ENCODE measurements around the gene FGF3.

Gene FGF3

DNA sequence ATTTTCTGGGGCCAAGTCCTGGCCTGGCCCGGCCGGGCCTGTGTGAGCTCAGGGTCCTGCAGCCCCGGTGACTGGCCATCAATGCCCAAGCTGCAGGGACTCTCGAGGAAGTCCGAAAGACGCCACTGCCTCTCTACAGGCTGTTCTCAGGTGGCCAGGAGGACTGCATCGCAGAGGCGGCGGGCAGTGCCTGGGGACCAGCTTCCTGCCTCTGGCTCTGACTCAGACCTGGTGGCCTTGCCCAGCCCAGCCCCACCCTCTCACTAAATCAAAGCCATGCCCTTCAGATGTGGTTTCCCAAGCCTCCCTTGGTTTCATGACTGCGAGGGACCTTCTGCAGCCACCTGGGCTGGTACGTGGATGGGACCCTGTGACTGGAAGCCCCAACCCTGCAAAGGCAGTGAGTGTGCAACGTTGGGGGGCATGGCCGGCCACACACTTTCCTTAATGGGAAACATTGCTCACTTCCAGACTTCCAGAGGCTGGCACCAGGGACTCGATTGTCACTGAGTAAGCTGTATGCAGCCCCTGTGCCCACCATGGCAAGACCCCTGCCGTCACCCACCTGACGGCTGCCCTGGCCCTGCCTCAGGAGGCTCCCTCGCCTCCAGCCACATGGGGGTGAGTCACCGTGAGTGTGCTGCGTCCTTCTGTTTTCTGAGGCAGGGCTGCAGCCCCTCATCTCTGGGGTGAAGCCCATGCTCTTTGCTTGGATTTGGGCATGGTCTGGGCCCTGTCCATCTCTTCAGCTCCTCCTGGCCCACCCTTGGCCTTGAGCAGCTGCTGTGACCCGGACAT, 6.0 kb upstream of the FGF3 start:
- DNase-seq (ENCODE audit: low spot score) = peak; percentile 35

DNA sequence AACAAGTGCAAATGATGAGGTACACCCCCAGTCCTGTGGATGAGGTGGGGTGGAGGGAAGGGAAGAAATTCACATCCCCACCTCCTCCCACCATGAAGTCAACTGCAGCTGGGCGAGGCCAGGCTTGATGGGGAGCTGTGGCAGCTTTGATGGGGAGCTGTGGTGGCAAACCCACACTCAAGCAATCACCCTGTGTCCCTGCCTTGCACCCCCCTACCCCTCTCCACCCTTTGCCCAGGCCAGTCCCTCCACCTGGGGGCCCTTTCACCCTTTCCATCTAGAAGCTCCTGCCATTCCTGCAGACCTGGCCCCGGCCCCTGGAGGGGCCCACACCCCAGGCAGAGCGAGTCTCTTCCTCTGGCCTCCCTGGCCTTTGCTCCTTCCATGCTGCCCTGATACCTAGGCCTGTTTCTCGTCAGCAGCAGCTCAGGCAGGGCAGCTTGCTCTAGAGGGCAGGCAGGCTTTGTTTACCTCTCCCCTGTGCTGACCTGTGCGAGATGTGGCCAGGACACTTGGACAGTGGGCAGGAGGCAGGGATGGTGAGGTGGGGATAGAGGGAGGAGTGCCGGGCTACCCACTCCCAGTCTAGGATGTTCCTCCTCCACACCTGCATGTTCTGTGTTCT, 4.5 kb upstream of the FGF3 start:
- DNase-seq (ENCODE audit: low spot score) = no peak

DNA sequence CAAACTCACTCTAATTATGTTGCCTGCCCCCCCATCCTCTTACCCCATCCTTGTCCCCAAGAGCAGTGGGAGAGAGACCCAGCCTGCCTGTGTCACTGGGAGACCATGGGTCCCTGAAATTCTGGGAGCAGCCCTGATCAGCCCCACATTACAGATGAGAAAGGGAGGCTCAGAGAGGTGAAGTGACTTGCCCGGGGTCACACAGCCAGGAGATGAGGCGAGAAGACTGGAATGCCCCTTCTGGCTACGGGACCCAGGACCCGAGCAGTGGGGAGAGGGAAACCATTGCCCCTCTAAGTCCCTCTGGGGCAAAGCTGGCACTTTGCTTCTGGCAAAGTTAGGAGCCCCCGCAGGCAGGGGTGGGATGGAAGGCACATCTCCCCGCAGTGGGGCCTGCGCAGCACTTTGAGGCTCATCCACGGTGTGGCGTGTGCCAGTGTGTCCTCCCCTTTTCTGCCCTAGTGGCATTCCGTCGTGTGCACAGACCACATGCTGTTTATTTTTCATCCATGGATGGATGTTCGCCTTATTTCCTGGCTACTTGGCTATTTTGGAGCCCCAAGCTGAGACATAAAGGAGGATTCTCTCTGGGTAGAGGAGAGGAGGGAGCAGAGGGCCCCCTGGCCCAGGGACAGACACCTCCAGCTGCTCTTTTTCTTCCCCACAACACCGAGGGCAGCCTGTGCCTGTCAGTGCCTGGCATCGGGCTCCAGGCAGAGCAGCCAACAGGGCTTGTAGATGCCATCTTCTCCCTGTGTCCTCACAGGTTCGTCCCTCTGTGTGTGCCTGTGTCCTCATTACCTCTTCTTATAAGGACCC, 3.7 kb upstream of the FGF3 start:
- no peak for DNase-seq (ENCODE audit: low spot score)

DNA sequence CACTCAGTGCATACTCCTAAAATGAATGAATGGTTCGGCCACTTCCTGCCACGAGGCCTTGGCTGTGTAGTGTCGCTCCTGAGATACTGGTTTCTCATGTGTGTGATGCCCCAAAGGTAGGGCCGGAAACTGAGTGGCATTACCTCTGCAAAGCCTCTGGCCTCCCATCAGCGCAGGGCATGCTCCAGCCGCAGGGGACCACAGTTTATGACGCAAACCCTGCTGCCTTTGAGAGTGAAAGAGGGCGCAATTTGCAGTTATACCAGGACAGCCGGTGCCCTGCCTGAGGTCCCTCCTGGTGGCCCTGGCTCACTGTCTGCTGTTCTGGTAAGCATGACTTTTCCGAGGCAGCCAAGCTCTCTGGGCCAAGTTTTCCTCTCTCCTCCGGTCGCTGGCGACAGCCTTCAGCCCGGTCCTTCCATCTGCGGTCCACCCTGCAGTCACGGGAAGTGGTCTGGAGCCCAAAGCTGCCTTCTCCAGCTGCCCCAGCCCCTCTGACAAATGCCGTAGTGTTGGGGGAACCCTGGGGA, 2.4 kb upstream of the FGF3 start:
- DNase-seq (ENCODE audit: low spot score) = no peak

DNA sequence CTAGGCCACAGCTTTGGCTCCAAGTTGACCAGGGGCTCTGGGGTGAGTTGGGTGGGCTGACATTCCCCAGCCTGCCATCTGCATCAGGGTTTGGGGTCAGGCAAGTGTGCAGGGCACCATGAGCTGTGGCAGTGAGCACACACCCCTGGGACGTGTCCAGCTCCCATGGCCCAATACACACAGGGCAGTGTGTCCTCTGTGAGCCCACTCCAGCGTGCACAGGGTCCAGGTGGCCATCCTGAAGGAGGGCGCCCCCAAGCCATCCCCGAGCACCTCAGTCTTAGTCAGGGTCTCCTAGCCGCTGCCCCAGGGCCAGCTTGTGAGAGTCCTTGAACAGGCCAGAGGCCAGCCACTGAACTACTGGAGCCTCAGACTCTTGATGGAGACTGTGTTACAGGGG, 1.2 kb upstream of the FGF3 start:
- no peak for DNase-seq (ENCODE audit: low spot score)

DNA sequence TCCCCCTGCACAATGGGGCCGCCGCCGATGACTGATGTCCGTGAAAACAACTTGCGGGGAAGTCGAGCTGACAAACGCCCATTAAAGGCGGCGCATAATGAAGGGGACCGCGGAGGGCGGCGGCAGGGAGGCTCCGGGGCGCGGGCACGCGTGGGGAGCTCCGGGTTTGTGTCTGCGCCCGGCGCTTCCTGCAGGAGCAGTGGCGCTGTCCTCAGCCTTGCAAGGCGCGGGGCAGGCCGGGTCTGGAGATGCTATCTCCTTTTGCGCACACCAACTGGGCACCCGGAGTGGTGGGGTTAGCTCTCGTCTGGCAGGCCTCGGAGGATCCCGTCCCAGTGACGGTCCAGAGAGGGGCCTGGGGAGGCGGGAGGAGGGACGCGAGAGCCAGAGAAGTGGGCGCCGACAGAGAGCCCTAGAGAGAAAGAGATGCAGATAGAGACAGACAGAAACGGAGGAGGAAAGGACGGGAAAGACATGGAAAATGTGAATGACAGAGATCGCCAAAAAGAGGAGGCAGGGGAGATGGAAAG, 390 bp upstream of the FGF3 start:
- no peak for DNase-seq (ENCODE audit: low spot score)

DNA sequence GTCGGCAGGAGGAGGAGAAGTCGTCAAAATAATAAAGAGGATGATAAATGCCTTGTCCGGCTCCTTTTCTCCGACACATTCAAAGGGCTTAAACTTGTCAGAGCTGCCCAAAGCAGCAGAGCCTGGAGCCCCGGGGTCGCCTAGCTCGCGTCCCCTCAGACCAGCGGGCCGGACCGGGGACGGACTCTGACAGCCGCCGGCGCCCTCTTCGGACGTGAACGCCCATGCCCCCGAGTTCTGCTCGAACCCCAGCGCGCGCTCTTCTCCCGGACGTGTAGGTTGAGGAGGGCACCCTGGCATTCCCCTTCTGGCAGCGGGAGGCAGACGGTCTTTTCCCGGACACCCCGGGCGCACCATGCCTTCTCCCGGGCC, 999 bp downstream of the FGF3 start:
- no peak for DNase-seq (ENCODE audit: low spot score)

DNA sequence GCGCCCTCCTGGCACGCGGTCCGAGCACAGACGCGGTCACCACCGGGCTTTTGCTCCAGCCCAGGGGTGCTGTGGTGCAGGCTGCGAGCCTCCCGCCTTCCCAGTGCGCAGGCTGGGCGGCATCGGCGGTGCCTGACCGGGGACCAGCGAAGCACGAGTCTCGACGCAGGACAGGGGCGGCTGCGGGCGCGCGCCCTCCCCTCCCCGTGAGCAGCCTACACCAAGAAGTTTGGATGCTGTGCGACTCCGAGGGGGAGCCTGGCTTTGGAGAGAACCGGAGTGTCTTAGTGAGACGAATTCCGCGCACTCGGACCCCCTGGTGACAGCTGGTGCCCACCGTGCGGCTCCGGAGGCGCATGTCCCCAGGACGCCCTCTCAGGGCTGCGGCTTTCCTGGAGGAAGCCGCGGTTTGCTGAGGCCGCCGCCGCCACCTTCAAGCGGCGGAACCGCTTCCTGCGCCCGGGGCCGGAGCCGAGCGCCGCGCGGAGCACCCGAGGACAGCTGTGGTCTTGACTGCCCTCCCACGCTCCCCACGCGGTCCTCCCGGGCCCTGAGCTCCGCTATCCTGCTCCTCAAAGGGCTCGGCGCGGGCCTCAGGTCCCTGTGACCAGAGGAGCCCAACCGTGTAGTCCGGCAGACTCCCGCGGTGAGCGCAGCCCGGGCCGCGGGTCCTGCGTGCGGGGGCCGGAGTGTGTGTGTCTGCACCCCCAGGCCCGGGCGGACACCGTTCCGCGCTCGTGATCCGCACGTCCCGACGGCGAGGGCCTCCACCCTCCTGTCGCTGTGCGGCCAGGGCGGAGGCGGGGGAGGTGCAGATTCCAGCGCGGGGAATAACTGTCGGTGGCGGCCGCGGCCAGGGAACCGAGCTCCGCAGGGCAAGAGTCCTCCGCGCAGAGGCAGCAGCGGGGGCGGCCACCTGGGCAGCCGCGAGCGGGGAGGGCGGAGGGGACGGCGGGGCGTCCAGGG, 1.7 kb downstream of the FGF3 start:
- no peak for DNase-seq (ENCODE audit: low spot score)

DNA sequence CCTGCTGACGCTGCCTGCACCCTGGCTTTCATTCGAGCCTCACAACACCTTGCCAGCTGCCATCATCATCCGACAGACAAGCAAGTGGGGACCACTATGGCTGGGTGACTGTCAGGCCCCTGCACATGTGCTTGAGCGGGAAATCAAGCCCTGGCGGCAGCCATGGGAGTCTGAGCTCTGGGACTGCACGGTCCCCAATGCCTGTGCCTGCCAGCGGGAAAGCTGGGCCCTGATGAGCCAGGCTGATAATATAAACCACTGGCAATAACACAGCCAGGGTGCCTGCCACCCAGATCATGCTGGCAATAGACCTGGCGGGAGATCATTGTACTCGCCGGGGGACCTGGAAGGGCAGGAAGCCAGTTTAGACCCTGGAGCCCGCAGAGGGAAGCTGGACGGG, 2.5 kb downstream of the FGF3 start:
- DNase-seq (ENCODE audit: low spot score) = no peak

DNA sequence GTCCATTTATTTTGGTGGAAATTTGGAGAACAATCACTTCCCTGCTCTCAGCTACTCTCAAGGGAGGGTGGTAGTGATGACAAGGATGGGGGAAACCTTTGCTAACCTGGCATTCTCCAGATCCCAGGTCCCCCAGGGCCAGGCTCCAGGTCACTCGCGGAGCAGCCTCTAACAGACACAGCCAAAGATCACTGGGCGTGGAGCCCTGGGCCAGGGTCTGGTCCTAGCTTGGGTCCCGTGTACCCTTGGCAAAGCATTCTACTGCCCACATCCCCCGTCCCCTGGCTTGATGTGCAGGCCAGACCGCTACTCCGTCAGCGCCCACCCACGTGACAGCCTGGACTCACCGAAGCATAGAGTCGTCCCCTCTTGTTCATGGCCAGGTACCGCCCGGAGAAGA, 3.2 kb downstream of the FGF3 start:
- no peak for DNase-seq (ENCODE audit: low spot score)

DNA sequence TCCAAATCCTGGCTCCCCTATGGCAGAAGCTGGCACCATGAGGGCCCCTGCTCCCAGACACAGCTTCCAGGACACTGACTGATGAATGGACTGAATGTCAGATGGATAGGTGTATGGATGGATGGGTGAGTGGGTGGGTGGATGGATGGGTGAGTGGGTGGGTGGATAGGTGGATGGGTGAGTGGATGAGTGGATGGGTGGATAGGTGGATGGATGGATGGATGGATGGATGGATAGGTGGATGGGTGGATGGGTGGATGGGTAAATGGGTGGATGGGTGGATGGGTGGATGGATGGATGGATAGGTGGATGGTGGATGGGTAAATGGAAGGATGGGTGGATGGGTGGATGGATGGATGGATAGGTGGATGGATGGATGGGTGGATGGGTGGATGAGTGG, 4.3 kb downstream of the FGF3 start:
- DNase-seq (ENCODE audit: low spot score) = no peak

DNA sequence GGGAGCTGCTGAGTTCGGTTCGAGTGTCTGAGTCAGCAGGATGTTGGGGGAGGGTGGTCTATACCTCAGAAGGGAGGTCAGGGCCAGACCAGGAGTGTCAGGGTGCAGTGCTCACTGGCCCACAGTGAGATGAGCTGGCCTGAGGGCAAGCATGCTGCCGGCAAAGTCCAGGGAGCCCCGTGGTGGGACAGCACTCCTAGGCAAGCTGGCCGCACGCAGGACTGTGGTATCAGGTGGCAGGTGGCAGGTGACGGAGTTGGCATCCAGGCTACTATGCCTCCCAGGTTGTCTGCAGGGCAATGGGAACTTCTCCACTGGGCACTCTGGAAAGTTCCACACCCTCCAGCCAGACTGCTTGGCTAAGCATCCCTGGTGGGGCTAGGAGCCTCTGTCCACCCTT, 4.8 kb downstream of the FGF3 start:
- DNase-seq (ENCODE audit: low spot score) = no peak

DNA sequence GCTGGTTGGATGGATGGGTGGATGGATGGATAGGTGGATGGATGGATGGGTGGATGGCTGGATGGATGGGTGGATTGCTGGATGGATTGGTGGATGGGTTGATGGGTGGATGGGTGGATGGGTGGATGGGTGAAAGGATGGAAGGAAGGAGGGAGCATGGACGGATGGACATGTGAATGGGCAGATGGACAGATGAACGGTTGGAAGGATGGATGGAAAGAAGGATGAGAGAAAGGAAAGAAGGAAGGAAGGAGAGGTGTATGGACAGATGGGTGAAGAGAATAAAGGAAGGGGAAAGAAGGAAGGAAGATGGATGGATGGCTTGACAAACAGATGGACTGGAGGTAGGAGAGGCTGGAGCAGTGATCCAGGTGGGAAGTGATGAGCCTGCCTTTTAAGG, 5.4 kb downstream of the FGF3 start:
- no peak for DNase-seq (ENCODE audit: low spot score)

DNA sequence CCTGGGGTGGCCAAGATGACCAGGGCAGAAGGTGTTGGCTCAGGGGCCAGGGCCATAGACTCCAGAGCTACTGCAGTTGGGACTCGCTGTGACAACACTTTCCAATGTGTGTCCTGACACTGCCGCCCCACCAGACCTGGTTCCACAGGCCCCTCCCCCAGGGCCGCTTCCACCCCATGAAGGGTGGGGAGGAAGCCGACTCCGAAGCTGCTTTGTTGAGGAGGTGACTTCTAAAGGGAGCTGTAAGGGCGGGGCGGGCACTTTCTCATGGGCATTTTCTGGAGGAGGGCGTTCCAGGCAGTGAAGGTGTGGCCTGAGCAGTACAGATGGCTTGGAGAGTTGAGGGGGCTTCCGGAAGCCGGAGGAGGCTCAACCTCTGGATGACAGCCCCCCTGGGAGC, 6.3 kb downstream of the FGF3 start:
- no peak for DNase-seq (ENCODE audit: low spot score)

DNA sequence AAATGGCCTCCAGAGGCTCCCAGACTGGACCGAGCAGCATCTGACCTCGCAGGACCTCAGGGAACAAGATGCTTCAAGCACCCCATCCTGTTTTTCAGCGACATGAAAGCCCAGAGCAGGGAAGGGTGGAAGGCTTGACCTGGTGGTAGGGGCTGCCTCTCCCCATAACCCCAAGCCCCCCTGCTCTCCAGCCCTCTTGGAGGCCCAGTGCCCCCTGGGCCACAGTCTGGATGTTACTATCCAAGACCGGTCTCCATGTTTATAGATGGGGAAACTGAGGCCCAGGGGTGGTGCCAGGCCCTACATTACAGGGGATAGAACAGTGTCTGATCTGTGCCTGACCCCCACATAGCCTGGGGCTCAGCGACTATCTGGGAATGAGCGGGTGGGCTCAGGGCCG, 7.0 kb downstream of the FGF3 start:
- no peak for DNase-seq (ENCODE audit: low spot score)

DNA sequence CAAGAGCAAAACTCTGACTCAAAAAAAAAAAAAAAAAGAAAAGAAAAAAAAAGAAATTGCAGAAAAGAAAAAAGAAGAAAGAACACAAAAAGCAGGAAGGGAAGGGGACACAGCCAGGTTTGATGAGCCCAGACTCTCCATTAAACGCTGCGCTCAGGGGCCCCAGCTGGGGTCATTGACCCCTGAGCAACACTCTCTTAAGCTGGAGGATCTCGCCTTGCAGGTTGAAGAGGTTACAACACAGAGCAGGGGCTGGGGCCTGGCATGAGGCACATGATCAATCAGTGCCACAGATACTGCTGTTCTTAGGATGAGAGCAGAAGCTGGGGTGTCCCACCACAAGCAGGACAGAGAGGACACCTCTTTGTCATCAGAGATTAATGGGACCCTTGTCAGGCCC, 7.8 kb downstream of the FGF3 start:
- DNase-seq (ENCODE audit: low spot score) = no peak

DNA sequence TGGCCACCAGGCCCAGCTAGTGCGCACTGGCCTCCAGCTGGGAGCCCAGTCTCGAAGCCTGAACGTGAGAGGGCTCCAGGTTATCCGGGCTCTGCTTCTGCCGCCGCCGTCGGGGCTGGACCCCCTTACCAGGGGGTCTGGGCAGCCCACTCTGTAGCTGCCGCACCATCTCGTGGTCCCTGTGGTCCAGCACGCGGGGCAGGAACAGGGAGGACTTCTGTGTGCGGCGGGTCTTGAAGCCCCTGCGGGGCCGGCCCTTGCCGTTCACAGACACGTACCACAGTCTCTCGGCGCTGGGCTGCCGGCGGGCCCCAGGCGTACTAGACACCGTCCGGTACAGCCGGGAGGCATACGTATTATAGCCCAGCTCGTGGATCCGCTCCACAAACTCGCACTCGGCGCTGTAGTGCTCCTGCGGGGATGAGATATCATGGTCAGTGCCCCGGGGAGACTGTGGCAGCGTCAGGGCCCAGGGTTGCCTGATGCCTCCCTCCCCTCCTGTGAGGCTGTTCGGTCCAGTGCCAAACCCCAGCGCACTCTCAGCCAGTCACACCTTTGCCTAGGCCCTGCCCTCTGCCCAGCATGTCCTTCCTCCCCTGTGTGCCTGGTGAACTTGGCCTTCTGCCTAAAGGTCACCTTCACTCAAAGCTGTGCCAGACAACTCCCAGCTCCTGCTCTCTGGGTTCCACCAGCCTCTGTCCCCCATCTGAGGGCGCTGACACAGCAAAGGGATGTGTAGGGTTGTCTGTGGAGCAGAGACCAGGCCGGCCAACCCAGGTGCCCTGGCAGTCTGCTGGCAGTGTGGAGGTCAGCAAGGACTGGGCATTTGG, 8.7 kb downstream of the FGF3 start:
- DNase-seq (ENCODE audit: low spot score) = no peak

DNA sequence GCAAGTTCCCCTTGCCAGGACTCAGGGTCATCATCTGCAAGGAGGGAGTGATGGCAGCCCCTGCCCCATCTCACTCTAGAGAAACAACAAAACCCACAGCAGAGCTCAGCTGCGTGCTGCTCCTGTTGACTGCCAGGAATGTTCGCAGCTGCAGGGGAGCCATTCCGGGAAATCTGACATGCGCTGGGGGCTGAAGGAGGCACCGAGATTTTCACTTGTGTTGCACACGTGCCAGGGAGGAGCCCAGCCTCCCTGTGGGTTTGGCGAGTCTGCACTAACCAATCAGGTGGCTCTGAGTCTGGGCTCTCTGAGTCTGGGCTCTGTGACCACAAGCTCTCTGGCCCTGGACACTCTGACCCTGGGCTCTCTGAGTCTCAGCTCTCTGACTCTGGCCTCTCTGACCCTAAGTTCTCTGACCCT, 10.5 kb downstream of the FGF3 start:
- no peak for DNase-seq (ENCODE audit: low spot score)

DNA sequence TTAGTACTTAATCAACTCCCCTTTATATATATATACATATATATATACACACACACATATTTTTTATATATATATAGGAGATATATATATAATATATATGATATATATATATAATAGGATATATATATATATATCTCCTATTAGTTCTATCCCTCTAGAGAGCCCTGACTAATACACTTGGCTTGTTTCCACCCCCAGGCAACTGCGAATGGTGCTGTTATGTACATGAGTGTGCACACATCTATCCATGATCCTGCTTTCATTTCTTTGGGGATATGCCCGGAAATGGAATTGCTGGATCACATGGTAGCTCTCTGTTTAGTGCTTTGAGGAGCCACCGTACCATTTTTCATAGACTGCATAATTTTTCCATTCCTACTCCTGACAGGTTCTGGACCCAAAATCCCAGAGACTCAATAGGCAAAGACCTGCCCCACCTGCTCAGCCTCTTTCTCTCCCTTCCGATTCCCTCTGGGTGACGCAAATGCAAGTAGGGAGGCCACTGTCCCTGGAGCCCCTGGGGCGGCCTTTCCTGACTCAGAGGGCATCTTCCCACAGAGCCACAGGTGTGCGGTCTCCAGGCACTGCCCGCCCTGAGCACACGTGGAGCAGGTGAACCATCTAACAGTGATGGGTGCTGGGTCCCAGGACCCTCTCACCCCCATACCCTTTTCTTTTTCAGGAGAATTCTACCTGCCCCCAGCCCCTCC, 12.0 kb downstream of the FGF3 start:
- no peak for DNase-seq (ENCODE audit: low spot score)

All from COLO829 (cell line).